ENCODE measurements around the gene TOM1L1. TPM values are rescaled to one million over a fixed set of nuclear protein-coding genes. Genes with fewer than 3 reads are reported as not detected.

Gene TOM1L1
- total and polyA plus RNA-seq, 2 of the 8 experiments (the other 6 are each of a cell fraction or from before 2014, with no cell fraction given), result 47.0 to 60.8 TPM

DNA sequence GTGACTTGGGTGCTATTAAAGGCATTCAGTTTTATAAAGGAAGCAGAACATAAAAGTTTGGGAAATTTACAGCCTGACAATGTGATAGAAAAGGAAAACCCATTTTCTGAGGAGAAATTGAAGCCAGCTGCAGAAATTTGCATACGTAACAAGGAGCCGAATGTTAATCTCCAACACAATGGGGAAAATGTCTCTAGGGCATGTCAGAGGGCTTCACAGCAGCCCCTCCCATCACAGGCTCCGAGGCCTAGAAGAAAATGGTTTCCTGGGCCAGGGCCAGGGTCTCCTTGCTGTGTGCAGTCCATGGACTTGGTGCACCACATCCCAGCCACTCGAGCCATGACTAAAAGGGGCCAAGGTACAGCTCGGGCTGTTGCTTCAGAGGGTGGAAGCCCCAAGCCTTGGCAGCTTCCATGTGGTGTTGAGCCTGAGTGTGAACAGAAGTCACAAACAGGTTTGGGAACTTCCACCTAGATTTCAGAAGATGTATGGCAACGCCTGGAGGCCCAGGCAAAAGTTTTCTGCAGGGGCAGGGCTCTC lies 23.9 kb upstream of the TOM1L1 start (continued):
- TF ChIP-seq BCL11A (IDR thresholded peaks at IDR 0.05; ENCODE audit: low read depth in 2 of 2, low read length in 2 of 2), result no peak
